HCEC 1CT (cell line): ENCODE results near the gene RTCA.
"Not testable (repeated sequence)": the region's sequence is repeated elsewhere in the genome, so short reads cannot be mapped to it uniquely, and the experiment has no call there.

Experiments
- DNase-seq: peaks from one replicate; pipeline ENCODE4 v3.0.0-alpha.2; 2017

The RTCA gene

GRCh38 chr1:100313382-100313781 is 47.4 kb downstream of the RTCA start:
- no peak for DNase-seq

GRCh38 chr1:100316622-100317021 is 50.6 kb downstream of the RTCA start:
- no peak for DNase-seq

- DNase-seq = no peak
Observed at GRCh38 chr1:100320311-100321099, 54.5 kb downstream of the RTCA start.

GRCh38 chr1:100321100-100321493 is 55.1 kb downstream of the RTCA start:
- DNase-seq = no peak

- no peak for DNase-seq
Observed at GRCh38 chr1:100321506-100321905, 55.5 kb downstream of the RTCA start.

DNA sequence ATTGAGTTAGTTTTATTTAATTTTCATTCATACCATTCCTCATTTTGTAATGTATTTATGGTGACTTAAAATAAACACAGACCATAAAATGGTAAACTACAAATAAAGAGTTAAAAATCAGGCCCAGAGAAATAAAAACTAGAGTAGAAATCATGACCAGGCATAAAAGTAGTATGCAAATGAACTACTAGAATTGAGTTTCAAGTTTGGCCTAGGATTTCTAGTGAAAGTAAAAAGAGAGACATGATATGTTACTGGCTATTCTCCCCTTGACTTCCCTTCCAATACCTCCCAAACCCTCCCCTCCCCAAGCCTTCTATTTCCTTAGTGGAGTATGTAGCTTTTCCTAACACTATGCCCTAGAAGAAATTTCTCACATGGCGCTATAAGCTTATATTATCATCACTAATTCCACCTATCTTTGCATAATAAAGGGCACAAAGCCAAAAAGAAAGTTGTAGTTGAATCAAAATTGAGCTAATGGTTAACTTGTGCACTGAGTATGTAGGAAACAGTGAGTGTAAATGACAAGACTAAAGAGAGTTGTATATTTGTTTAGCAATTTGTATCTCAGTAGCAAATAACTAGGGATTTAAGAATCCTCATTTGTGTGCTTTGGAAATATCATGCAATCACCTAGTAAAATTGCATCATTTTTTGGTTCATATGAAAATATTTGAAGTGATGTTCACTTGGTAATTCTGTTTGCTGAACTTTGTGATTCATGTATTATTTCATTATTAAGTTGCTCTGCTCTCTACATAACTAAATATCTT is 56.6 kb downstream of the RTCA start:
- peak; percentile 43 for DNase-seq

DNA sequence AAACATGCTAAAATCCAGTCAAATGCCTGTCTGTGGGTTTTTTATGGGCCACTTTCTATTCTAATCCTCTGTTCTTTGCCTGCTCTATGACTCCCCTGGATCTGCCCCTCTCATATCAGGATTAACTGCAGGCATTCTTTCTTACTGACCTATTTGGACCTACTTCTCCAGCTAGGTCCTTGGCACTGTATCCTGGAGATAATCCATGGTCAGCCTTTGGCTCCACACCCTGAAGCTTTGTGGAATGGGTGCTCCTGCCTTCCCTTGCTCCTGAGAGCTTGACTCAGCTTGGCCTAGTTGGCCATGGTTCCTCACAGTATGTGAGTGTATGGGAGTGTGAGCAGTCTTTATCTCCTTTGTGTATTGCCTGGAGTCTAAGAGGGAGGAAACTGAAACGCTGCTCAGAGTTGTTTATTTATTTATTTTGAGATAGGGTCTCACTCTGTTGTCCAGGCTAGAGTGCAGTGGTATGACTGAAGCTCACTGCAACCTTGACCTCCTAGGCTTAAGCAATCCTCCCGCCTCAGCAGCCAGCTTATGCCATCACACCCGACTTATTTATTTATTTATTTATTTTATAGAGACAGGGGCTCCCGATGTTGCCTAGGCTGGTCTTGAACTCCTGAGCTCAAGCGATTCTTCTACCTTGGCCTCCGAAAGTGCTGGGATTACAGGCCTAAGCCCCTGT is 57.5 kb downstream of the RTCA start:
- no peak for DNase-seq

DNA sequence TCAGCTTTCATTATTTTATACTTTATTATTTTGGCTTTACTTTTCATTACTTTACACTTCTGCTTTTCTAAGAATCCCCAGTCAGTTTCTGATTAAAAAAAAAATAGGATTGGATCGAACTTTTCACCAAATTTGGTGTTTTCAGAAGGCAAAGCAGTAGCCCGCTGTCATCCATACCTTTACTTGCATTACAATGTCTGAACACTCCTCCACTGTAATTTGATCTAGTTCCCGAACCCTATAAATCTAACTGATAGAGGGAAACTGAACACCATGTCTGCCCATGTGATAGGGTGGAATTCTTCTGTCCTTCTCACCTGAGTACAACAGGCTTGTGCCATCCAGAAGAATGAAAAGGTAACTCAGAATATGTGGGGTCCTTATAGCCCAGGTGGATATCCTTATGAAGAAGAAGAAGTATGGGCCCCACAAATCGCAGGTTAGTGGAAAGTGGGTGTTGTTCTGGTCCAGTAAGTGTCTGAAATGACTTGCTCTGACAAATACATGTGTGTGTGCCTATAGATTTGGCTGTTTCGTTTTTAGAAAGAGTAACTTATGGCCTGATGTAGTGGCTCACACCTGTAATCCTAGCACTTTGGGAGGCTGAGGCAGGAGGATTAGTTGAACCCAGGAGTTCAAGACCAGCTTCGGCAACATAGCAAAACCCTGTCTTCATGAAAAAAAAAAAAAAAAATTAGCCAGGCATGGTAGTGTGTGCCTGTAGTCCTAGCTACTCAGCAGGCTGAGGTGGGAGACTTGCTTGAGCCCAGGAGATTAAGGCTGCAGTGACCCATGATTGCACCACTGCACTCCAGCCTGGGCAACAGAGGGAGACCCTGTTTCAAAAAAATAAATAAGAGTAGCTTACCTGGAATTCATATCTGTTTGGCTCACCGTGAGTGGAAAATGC is 59.7 kb downstream of the RTCA start:
- DNase-seq = no peak

GRCh38 chr1:100326325-100326670 is 60.3 kb downstream of the RTCA start:
- DNase-seq = not testable (repeated sequence)

GRCh38 chr1:100328133-100328532 is 62.1 kb downstream of the RTCA start:
- DNase-seq = no peak

DNA sequence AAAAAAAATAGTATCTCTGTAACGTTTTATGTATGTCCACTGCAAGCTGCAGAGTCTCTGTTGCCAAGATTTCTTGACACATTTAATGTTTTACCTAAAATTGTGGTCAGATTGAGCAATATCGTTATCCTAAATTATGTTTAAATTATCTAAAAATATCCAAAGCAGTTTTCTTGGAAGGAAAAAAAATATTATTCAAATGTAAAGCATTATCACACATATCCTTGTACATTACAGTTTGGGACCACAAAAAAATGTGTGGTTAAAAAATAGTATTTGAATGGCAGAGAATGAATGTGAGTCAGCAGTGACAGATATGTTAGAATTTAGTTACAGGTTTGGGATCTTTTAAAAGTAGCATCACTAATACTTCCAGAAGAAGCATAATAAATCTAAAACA is 65.1 kb downstream of the RTCA start:
- not testable (repeated sequence) for DNase-seq

GRCh38 chr1:100332331-100332730 is 66.3 kb downstream of the RTCA start:
- DNase-seq = no peak

DNA sequence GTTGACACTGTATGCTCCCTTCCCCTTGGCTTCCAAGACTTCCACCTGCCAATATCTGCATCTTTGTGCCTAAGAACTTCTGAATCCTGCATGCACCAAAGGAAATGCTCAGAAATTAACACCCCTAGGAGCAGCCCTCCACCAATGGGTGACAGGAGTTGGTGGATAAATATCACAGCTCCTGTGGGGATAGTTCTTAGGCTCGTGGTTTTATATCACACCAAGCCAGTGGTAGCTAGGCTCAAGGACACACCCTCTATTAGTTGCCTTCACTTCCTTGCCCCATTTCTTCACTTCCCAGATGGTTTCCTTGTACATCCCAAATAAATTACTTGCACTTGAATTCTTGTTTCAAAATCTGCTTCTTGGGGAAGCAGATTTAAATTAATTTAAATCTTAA is 69.4 kb downstream of the RTCA start:
- no peak for DNase-seq

- DNase-seq = not testable (repeated sequence)
Observed at GRCh38 chr1:100337878-100338277, 71.9 kb downstream of the RTCA start.

DNA sequence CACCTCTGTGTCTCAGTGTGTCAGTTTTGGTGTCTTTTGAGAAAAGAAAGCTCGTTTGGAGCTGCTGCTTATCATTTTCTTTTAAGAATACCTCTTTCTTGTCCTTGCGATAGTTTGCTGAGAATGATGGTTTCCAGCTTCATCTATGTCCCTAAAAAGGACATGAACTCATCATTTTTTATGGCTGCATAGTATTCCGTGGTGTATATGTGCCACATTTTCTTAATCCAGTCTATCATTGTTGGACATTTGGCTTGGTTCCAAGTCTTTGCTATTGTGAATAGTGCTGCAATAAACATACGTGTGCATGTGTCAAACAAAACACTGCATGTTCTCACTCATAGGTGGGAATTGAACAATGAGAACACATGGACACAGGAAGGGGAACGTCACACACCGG is 73.7 kb downstream of the RTCA start:
- DNase-seq = not testable (repeated sequence)

DNA sequence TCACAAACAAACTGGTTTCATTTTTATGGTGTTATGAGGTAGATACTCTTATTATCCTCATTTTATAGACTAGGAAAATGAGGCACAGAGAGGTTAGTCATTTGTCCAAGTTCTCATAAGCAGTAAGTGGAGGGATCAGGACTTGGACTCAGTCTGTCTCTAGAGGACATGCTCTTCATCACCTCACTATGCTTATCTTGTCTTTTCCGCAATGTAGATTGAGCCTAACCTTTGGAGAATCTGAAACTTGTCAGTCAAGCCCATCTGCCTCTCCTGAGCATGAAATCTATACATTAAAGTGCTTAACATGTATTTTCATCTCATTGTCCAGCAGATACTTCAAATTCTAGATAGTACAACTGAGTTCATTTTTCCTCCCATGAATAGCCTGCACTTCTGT is 74.5 kb downstream of the RTCA start:
- no peak for DNase-seq

DNA sequence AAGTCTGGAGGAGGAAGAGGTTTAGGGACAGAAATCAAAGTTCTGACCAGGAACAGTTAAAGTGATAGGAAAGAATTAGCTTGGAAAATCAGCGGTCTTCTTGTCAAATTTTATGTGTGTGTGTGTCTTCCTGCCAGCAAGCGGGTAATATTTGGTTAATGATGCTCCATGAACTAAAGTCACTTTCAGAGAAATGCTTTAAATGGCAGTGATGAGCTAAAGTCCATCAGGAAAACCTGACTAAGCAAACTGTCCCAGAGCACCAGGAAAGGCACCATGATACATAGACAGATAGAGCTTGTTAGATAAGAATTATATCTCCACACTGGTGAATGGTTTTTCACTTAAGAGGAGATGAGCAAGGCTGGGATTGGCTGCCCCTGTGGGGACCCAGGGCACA is 76.3 kb downstream of the RTCA start:
- DNase-seq = no peak
